Muscle of leg (tissue), 11 donors: ENCODE data around the gene DEF6. TPM values are rescaled to one million over a fixed set of nuclear protein-coding genes. Genes with fewer than 3 reads are reported as not detected.

Experiments used
- DNase-seq: peaks from one replicate; pipeline ENCODE4 v3.0.0; 2013
- H3K27ac ChIP-seq: one replicate; pipeline ENCODE4 v1.5.1; 2013; ENCODE audit warnings: mild to moderate bottlenecking, low read length, control low read depth
- H3K27me3 ChIP-seq: one replicate; pipeline ENCODE4 v1.6.1; 2013; ENCODE audit warnings: low read length; ENCODE audit not compliant: control insufficient read depth, insufficient read depth
- H3K36me3 ChIP-seq: one replicate; pipeline ENCODE4 v1.6.1; 2013; ENCODE audit warnings: low read length; ENCODE audit not compliant: control insufficient read depth, insufficient read depth
- H3K4me1 ChIP-seq: one replicate; pipeline ENCODE4 v1.6.1; 2013; ENCODE audit warnings: low read length; ENCODE audit not compliant: control insufficient read depth, insufficient read depth
- H3K4me3 ChIP-seq: one replicate; pipeline ENCODE4 v1.5.1; 2013; ENCODE audit warnings: low read length, control low read depth
- H3K9me3 ChIP-seq: replicated peaks from 2 replicates; pipeline ENCODE4 v1.6.1; 2013; ENCODE audit warnings: low read depth, low read length; ENCODE audit not compliant: control insufficient read depth
- WGBS: methylation state at CpG from one replicate; pipeline ENCODE4 v1.1.5; 2013; ENCODE audit warnings: missing lambda C conversion rate; ENCODE audit not compliant: insufficient coverage; 5-methylcytosine and 5-hydroxymethylcytosine counted together
- polyA plus RNA-seq, 8 donors: library from polyadenylated mRNA; unstranded; fragments of 120-200 nt; gene quantifications; one replicate each; pipeline versions ENCODE4 v1.2.1 to v1.2.3, GENCODE V29; 2013; ENCODE audit warnings: inconsistent platforms in 1 of 8, low replicate concordance in 1 of 8; ENCODE audit not compliant: insufficient read length in 8 of 8, insufficient read depth in 1 of 8
- total RNA-seq: library from RNA; stranded (reverse); fragments of 120-200 nt; gene quantifications from one replicate; pipeline ENCODE4 v1.2.4, GENCODE V29; 2013

DEF6 gene
- total and polyA plus RNA-seq, 9 donors = 4.7 to 8.4 (median 6.1) TPM

GRCh38 chr6:35342258-35343091 is 44.9 kb downstream of the DEF6 start, which contains the start of gene PPARD:
Gene PPARD, plus strand, starts transcription at chr6:35342558. Its CDS starts 68,530 bp downstream, at chr6:35411088.
- H3K4me3 ChIP-seq = peak within 1 kb of the TSS; percentile 56
- peak; percentile 99 for DNase-seq
- peak within 1 kb of the TSS; percentile 87 for H3K27ac ChIP-seq
- no peaks in the 10 kb centered on the region for H3K27me3 ChIP-seq
- under 1% methylated on average over 74 of the region's 77 CpGs for WGBS
- H3K9me3 ChIP-seq = no peaks in the 10 kb centered on the region
- peaks cover 16% of the 10 kb centered on the region for H3K36me3 ChIP-seq
- peaks cover 37% of the 10 kb centered on the region for H3K4me1 ChIP-seq

- peak; percentile 68 for DNase-seq
- Histone ChIP-seq H3K4me3 (peak overlapping the region; percentile 56), H3K27ac (peak overlapping the region; percentile 87), H3K4me1 (peaks cover 37% of the 10 kb centered on the region), H3K36me3 (peaks cover 20% of the 10 kb centered on the region), H3K27me3 (no peaks in the 10 kb centered on the region), H3K9me3 (no peaks in the 10 kb centered on the region)
- 4% methylated on average over 5 of the region's 13 CpGs for WGBS
Observed at GRCh38 chr6:35343092-35343834, 45.6 kb downstream of the DEF6 start.

GRCh38 chr6:35343835-35344550 is 46.4 kb downstream of the DEF6 start:
- WGBS = no CpG with 5 or more reads among the region's 6 CpGs

GRCh38 chr6:35351422-35351821 is 53.8 kb downstream of the DEF6 start:
- H3K27ac ChIP-seq = no peak overlapping the region
- no peaks in the 10 kb centered on the region for H3K27me3 ChIP-seq
- H3K9me3 ChIP-seq = no peaks in the 10 kb centered on the region
- WGBS = no CpG with 5 or more reads among the region's 4 CpGs
- peaks cover 6% of the 10 kb centered on the region for H3K4me1 ChIP-seq
- no peak overlapping the region for H3K4me3 ChIP-seq
- peaks cover 42% of the 10 kb centered on the region for H3K36me3 ChIP-seq
- DNase-seq = no peak

More at GRCh38 chr6:35343835-35344550, 46.4 kb downstream of the DEF6 start:
- H3K36me3 ChIP-seq = peaks cover 26% of the 10 kb centered on the region
- peak overlapping the region; percentile 56 for H3K4me3 ChIP-seq
- H3K27me3 ChIP-seq = no peaks in the 10 kb centered on the region
- peak overlapping the region; percentile 87 for H3K27ac ChIP-seq
- H3K4me1 ChIP-seq = peaks cover 37% of the 10 kb centered on the region
- DNase-seq = no peak
- no peaks in the 10 kb centered on the region for H3K9me3 ChIP-seq

- DNase-seq = no peak
- no peaks in the 10 kb centered on the region for H3K27me3 ChIP-seq
- no peaks in the 10 kb centered on the region for H3K9me3 ChIP-seq
- H3K4me1 ChIP-seq = peaks cover 6% of the 10 kb centered on the region
- 100% methylated on average over 1 of the region's 2 CpGs for WGBS
- H3K27ac ChIP-seq = no peak overlapping the region
- no peak overlapping the region for H3K4me3 ChIP-seq
- peaks cover 44% of the 10 kb centered on the region for H3K36me3 ChIP-seq
Observed at GRCh38 chr6:35352735-35353134, 55.1 kb downstream of the DEF6 start.

- Histone ChIP-seq H3K4me1 (peaks cover 24% of the 10 kb centered on the region), H3K27me3 (no peaks in the 10 kb centered on the region), H3K36me3 (peaks cover 35% of the 10 kb centered on the region), H3K9me3 (no peaks in the 10 kb centered on the region), H3K4me3 (no peak overlapping the region), H3K27ac (no peak overlapping the region)
- no peak for DNase-seq
- WGBS = 86% methylated on average over 7 of the region's 13 CpGs
Observed at GRCh38 chr6:35354361-35355135, 56.9 kb downstream of the DEF6 start.

- Histone ChIP-seq H3K36me3 (peaks cover 34% of the 10 kb centered on the region), H3K9me3 (no peaks in the 10 kb centered on the region), H3K4me3 (no peak overlapping the region), H3K4me1 (peaks cover 43% of the 10 kb centered on the region), H3K27ac (no peak overlapping the region), H3K27me3 (no peaks in the 10 kb centered on the region)
- no peak for DNase-seq
- WGBS = 100% methylated on average over 1 of the region's 1 CpG
Observed at GRCh38 chr6:35356391-35356790, 58.8 kb downstream of the DEF6 start.

- Histone ChIP-seq H3K27ac (no peak overlapping the region), H3K9me3 (no peaks in the 10 kb centered on the region), H3K27me3 (no peaks in the 10 kb centered on the region), H3K4me3 (no peak overlapping the region), H3K36me3 (peaks cover 27% of the 10 kb centered on the region), H3K4me1 (peaks cover 53% of the 10 kb centered on the region)
- WGBS = 64% methylated on average over 4 of the region's 4 CpGs
- DNase-seq = no peak
Observed at GRCh38 chr6:35357677-35358076, 60.1 kb downstream of the DEF6 start.

GRCh38 chr6:35358086-35358485 is 60.5 kb downstream of the DEF6 start:
- H3K27ac ChIP-seq = peak overlapping the region; percentile 8
- 0% methylated on average over 2 of the region's 3 CpGs for WGBS
- peaks cover 57% of the 10 kb centered on the region for H3K4me1 ChIP-seq
- no peak overlapping the region for H3K4me3 ChIP-seq
- H3K27me3 ChIP-seq = no peaks in the 10 kb centered on the region
- no peaks in the 10 kb centered on the region for H3K9me3 ChIP-seq
- peaks cover 23% of the 10 kb centered on the region for H3K36me3 ChIP-seq
- DNase-seq = peak; percentile 86
